Endothelial cell of umbilical vein (primary cell): Measurements from ENCODE around the gene NMBR. TPM values are rescaled to one million over a fixed set of nuclear protein-coding genes. Genes with fewer than 3 reads are reported as not detected.

Source experiments
- BruUV-seq: library from RNA; stranded (reverse); fragments of 400-500 nt; replicated peaks from 2 replicates; lab custom pipeline; 2021; lab: Mats Ljungman, UMichigan
- CTCF ChIA-PET: fragments of 300-600, 350-600 bp; sonication (Branson Sonifier 250); formaldehyde crosslinking; loops from one replicate; lab custom pipeline; 2021; ENCODE audit warnings: antibody characterized with exemption, inconsistent platforms; lab: Charles Lee
- POLR2A ChIA-PET: fragments of 300-600, 350-600 bp; sonication (Branson Sonifier 250); formaldehyde crosslinking; loops from one replicate; lab custom pipeline; 2021; ENCODE audit warnings: antibody characterized with exemption, inconsistent platforms; lab: Charles Lee
- DNase-seq: peaks from one replicate; pipeline ENCODE4 v3.0.0-alpha.2; 2011; ENCODE audit warnings: low read depth, low spot score
- FAIRE-seq: peaks from 2 replicates; lab custom pipeline; 2011; peaks lifted over from hg19 to GRCh38; lab: Jason Lieb, UNC
- H2AFZ ChIP-seq: 2 replicates; pipeline ENCODE4 v1.6.0; 2012; ENCODE audit warnings: low read depth, low read length, control low read depth, inconsistent platforms
- H3K27ac ChIP-seq: 2 replicates; pipeline ENCODE4 v1.5.1; 2011; ENCODE audit warnings: low read depth, mild to moderate bottlenecking, control low read depth, low read length, moderate library complexity; ENCODE audit not compliant: insufficient read depth
- H3K27me3 ChIP-seq, 2 experiments: 2 replicates each; pipeline versions ENCODE4 v1.6.0 to v1.6.1; 2011; ENCODE audit warnings: low read length in 2 of 2, mixed read lengths in 1 of 2; ENCODE audit not compliant: control insufficient read depth in 2 of 2, insufficient read depth in 2 of 2
- H3K36me3 ChIP-seq, 2 experiments: 2 replicates in 1 of 2; 3 replicates in 1 of 2; pipeline ENCODE4 v1.5.1; 2011; ENCODE audit warnings: low read length in 2 of 2, mild to moderate bottlenecking in 1 of 2, moderate library complexity in 1 of 2; ENCODE audit not compliant: control insufficient read depth in 2 of 2, insufficient read depth in 2 of 2; ENCODE audit errors: extremely low read depth in 1 of 2
- H3K4me1 ChIP-seq: 3 replicates; pipeline ENCODE4 v1.5.1; 2011; ENCODE audit warnings: mild to moderate bottlenecking, low read length; ENCODE audit not compliant: control insufficient read depth, insufficient read depth; ENCODE audit errors: extremely low read depth
- H3K4me2 ChIP-seq: 2 replicates; pipeline ENCODE4 v1.6.1; 2011; ENCODE audit warnings: low read length, control low read depth, mixed read lengths; ENCODE audit not compliant: insufficient read depth
- H3K4me3 ChIP-seq, 3 experiments: fragments of 200-600 bp in 1 of 3; sonication (generic), shearing (Covaris generic) in 1 of 3; replicated peaks in 1 of 3; 2 replicates each; pipeline ENCODE4 v1.5.1; 2011 to 2016; ENCODE audit warnings: control low read depth in 3 of 3, low read length in 3 of 3, mild to moderate bottlenecking in 2 of 3, inconsistent platforms in 1 of 3, low read depth in 1 of 3, moderate library complexity in 1 of 3; ENCODE audit not compliant: insufficient read depth in 1 of 3
- H3K79me2 ChIP-seq: 2 replicates; pipeline ENCODE4 v1.6.0; 2012; ENCODE audit warnings: low read length, inconsistent platforms; ENCODE audit not compliant: control insufficient read depth, insufficient read depth
- H3K9ac ChIP-seq: replicated peaks from 2 replicates; pipeline ENCODE3; 2011; ENCODE audit warnings: low read length, control low read depth; ENCODE audit not compliant: insufficient read depth; ENCODE audit errors: extremely low read depth
- H3K9me1 ChIP-seq: replicated peaks from 3 replicates; pipeline ENCODE4 v1.6.0; 2011; ENCODE audit warnings: mild to moderate bottlenecking, low read length; ENCODE audit not compliant: control insufficient read depth, insufficient read depth; ENCODE audit errors: extremely low read depth
- H3K9me3 ChIP-seq: replicated peaks from 2 replicates; pipeline ENCODE4 v1.5.1; 2012; ENCODE audit warnings: low read length, inconsistent platforms; ENCODE audit not compliant: control insufficient read depth, insufficient read depth
- H4K20me1 ChIP-seq: replicated peaks from 2 replicates; pipeline ENCODE3; 2011; ENCODE audit warnings: mild to moderate bottlenecking, low read length; ENCODE audit not compliant: control insufficient read depth, insufficient read depth; ENCODE audit errors: extremely low read depth
- EZH2 ChIP-seq: IDR thresholded peaks from 2 replicates; pipeline ENCODE4 v1.6.1; 2012; ENCODE audit warnings: borderline replicate concordance, low read depth, mild to moderate bottlenecking, moderate library complexity, low read length, inconsistent platforms; ENCODE audit not compliant: severe bottlenecking
- FOS ChIP-seq: IDR thresholded peaks from 2 replicates; pipeline ENCODE4 v1.6.1; 2011; ENCODE audit warnings: mild to moderate bottlenecking, low read length, moderate library complexity, borderline replicate concordance; ENCODE audit not compliant: insufficient read depth
- GATA2 ChIP-seq: IDR thresholded peaks from 2 replicates; pipeline ENCODE4 v1.7.0; 2011; ENCODE audit warnings: low read depth, mild to moderate bottlenecking, moderate library complexity, mixed read lengths, low read length; ENCODE audit not compliant: insufficient read length, insufficient read depth
- JUN ChIP-seq: IDR thresholded peaks from 2 replicates; pipeline ENCODE4 v1.6.1; 2011; ENCODE audit warnings: borderline replicate concordance, low read depth; ENCODE audit not compliant: insufficient read length, insufficient read depth
- MYC ChIP-seq: IDR thresholded peaks from one replicate; pipeline ENCODE4 v1.6.1; 2011; ENCODE audit warnings: mild to moderate bottlenecking, low read depth, low read length
- POLR2A ChIP-seq: IDR thresholded peaks from 2 replicates; pipeline ENCODE4 v1.6.1; 2012; ENCODE audit warnings: low read depth, mild to moderate bottlenecking, control low read depth, low read length
- POLR2AphosphoS5 ChIP-seq: IDR thresholded peaks from 2 replicates; pipeline ENCODE4 v1.6.1; 2012; ENCODE audit warnings: low read depth, mild to moderate bottlenecking, control low read depth, low read length, moderate library complexity; ENCODE audit not compliant: insufficient read depth
- dilution Hi-C: fragments of 300-500 bp; cut with MboI; formaldehyde crosslinking; loops from one replicate; pipeline ENCODE4 v1.15.0; 2019; ENCODE audit warnings: low sequenced_read_pairs; ENCODE audit not compliant: extremely low pct_ligation_motif_present
- intact Hi-C: fragments of 100-400 bp; cut with micrococcal nuclease; formaldehyde crosslinking; loops from one replicate; pipeline ENCODE4 v1.10.0; 2022
- polyA plus RNA-seq, 4 experiments: library from polyadenylated mRNA; depleted of rRNA in 3 of 4; stranded (reverse) in 3 of 4; unstranded in 1 of 4; fragments of >200 nt; gene quantifications; 2 replicates each; pipeline versions ENCODE4 v1.2.1 to v1.2.3, GENCODE V29; 2011 to 2012; ENCODE audit warnings: missing spikeins in 1 of 4
- total RNA-seq: library from RNA; stranded (reverse); gene quantifications from 2 replicates; pipeline ENCODE4 v1.2.3, GENCODE V29; 2021
- TF ChIP-seq, protein P1 (sequence below): IDR thresholded peaks from 2 replicates; pipeline ENCODE4 v1.6.1; 2011; ENCODE audit not compliant: insufficient read depth, insufficient read length
- TF ChIP-seq, protein P2 (sequence below), 2 donors: IDR thresholded peaks; 1 replicate in 1 of 2; 2 replicates in 1 of 2; pipeline ENCODE4 v1.5.1; 2011; ENCODE audit warnings: low read length in 2 of 2, mild to moderate bottlenecking in 2 of 2, moderate library complexity in 2 of 2, control low read depth in 1 of 2, inconsistent platforms in 1 of 2, low read depth in 1 of 2; ENCODE audit not compliant: insufficient read depth in 1 of 2; ENCODE audit errors: extremely low read depth in 1 of 2

Gene NMBR
- total and polyA plus RNA-seq, 2 donors (not counting 3 experiments of a cell fraction or from before 2014, with no cell fraction given) = not detected

DNA sequence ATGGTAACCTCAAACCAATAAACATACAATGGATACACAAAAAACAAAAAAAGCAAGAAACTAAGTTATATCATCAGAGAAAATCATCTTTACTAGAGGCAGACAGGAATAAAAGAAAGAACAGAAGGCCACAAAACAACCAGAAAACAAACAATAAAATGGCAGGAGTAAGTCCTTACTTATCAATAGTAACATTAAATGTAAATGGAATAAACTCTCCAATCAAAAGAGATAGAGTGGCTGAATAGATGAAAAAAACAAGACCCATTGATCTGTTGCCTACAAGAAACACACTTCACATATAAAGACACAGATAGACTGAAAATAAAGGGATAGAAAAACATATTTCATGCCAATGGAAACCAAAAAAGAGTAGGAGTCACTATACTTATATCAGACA is 95.5 kb downstream of the NMBR start:
- Histone ChIP-seq H3K9me3 (no peaks in the 10 kb centered on the region), H3K27me3 (no peaks in the 10 kb centered on the region), H2AFZ (no peak overlapping the region), H3K27ac (no peak overlapping the region), H3K9me1 (no peaks in the 10 kb centered on the region), H3K4me1 (no peaks in the 10 kb centered on the region), H3K4me2 (no peak overlapping the region), H4K20me1 (no peaks in the 10 kb centered on the region), H3K79me2 (no peaks in the 10 kb centered on the region), H3K9ac (no peak overlapping the region), H3K36me3 (no peaks in the 10 kb centered on the region), H3K4me3 (no peak overlapping the region)
- intact Hi-C loops = no loop called here
- FAIRE-seq = no peak
- no peak for DNase-seq
- TF ChIP-seq POLR2A = no peak
- TF ChIP-seq GATA2 = no peak
- TF ChIP-seq POLR2AphosphoS5 = no peak
- no peak for TF ChIP-seq EZH2
- TF ChIP-seq, protein P1, sequence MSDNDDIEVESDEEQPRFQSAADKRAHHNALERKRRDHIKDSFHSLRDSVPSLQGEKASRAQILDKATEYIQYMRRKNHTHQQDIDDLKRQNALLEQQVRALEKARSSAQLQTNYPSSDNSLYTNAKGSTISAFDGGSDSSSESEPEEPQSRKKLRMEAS = no peak
- TF ChIP-seq MYC = no peak
- no peak for TF ChIP-seq FOS
- dilution Hi-C loops = no loop called here
- ChIA-PET POLR2A (no interaction called here), CTCF (no interaction called here)
- no TSS peak for BruUV-seq

DNA sequence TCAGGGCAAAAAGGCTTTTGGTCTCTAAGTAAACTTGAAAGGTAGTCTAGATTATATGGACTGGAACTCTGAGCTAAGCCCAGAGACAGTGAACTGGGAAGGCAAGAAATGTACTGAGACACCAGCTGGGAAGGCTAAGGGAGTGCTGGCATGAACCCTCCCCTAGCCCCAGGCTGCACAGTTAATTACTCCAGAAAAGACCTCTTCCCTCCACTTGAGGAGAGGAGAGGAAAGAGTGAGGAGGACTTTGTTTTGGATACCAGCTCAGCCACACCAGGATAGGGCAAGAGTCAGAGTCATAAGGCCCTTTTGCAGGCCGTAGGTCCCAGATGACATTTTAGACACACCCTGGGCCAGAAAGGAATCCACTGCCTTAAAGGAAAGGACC is 98.3 kb downstream of the NMBR start:
- intact Hi-C loops (no loop called here), dilution Hi-C loops (no loop called here)
- no peaks in the 10 kb centered on the region for H3K79me2 ChIP-seq
- H3K36me3 ChIP-seq = no peaks in the 10 kb centered on the region
- H3K9me3 ChIP-seq = no peaks in the 10 kb centered on the region
- H2AFZ ChIP-seq = no peak overlapping the region
- H3K9me1 ChIP-seq = no peaks in the 10 kb centered on the region
- H3K27me3 ChIP-seq = no peaks in the 10 kb centered on the region
- H3K4me2 ChIP-seq = no peak overlapping the region
- H3K4me3 ChIP-seq = no peak overlapping the region
- no peak overlapping the region for H3K27ac ChIP-seq
- TF ChIP-seq JUN (no peak), FOS (no peak), EZH2 (no peak), POLR2A (no peak), POLR2AphosphoS5 (no peak), GATA2 (no peak), MYC (no peak)
- TF ChIP-seq, protein P2, sequence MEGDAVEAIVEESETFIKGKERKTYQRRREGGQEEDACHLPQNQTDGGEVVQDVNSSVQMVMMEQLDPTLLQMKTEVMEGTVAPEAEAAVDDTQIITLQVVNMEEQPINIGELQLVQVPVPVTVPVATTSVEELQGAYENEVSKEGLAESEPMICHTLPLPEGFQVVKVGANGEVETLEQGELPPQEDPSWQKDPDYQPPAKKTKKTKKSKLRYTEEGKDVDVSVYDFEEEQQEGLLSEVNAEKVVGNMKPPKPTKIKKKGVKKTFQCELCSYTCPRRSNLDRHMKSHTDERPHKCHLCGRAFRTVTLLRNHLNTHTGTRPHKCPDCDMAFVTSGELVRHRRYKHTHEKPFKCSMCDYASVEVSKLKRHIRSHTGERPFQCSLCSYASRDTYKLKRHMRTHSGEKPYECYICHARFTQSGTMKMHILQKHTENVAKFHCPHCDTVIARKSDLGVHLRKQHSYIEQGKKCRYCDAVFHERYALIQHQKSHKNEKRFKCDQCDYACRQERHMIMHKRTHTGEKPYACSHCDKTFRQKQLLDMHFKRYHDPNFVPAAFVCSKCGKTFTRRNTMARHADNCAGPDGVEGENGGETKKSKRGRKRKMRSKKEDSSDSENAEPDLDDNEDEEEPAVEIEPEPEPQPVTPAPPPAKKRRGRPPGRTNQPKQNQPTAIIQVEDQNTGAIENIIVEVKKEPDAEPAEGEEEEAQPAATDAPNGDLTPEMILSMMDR (IDR thresholded peaks at IDR 0.05; ENCODE audit: extremely low read depth in 1 of 2, insufficient read depth in 1 of 2, low read depth in 1 of 2, low read length in 2 of 2) = no peak
- TF ChIP-seq, protein P1 = no peak
- no TSS peak for BruUV-seq
- DNase-seq = no peak
- CTCF ChIA-PET = no interaction called here
- H4K20me1 ChIP-seq = no peaks in the 10 kb centered on the region
- H3K9ac ChIP-seq = no peak overlapping the region
- no peak for FAIRE-seq
- POLR2A ChIA-PET = no interaction called here
- H3K4me1 ChIP-seq = no peaks in the 10 kb centered on the region
